ENCODE data around the gene CALCOCO2. TPM values are rescaled to one million over a fixed set of nuclear protein-coding genes. Genes with fewer than 3 reads are reported as not detected.
A peak's percentile ranks its signal among the peaks of the same experiment; 100 is the strongest.

The CALCOCO2 gene
- total RNA-seq, 1 donor from 2014 or later = 63.4 TPM

- no peak for DNase-seq
These were observed 43.0 kb downstream of the CALCOCO2 start for GRCh38 chr17:48873696-48874443.

DNA sequence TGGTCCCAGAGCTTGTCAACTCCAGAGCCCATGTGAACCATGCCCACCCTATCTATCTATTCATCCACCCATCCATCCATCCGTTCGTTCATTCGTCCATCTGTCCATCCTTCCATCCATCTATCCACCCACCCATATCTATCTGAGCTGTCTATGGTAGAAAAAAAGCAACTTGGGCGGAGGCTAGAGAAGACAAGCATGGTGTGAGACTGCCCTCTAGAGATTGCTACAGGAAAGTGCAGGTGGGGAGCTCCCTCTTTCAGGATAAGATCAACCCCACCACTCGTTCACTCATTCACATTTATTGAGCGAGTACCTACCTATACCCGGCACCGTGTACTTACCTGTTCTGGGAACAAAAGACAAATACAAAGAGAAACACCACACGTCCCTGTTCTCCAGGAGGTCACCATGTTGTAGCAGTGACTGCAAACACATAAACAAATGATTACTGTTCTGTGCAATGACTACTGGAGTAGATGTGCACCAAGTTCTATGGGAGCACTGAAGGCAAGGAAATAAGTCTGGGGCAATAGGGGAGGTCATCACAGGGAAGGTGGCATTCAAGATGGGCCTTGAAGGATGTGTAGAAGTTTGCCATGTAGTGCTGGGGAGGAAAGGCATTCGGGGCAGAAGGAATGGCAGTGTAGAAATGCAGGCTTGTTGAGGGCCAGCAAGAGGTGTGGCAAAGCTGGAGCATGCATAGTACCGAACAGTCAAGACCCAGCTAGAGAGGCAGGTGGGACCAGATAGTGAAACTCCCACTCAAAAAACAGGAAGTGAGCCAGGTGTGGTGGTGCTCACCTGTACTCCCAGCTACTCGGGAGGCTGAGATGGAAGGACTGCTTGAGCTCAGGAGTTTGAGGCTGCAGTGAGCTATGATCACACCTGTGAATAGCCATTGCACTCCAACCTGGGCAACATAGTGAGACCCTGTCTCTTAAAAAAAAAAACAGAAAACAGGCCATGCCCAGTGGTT is 48.4 kb downstream of the CALCOCO2 start:
- peak; percentile 83 for DNase-seq

DNA sequence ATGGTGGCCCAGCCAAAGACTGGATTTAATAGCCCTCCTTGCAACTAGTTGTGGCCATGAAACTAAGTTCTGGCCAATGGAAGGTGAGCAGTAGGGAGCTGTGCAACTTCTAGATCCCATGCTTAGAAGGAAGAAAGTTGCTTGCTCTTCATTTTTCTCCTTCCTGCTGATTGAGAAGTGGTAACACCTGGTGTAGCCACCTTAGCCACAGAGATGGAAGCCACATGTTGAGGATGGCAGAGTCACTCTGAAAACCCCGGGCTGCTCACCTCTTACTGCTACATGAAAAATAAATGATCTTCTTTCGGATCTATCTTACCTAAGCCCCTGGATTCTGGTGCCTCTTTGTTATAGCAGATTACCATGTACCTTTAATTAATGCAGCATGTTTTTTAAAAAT is 51.4 kb downstream of the CALCOCO2 start:
- DNase-seq = no peak

DNA sequence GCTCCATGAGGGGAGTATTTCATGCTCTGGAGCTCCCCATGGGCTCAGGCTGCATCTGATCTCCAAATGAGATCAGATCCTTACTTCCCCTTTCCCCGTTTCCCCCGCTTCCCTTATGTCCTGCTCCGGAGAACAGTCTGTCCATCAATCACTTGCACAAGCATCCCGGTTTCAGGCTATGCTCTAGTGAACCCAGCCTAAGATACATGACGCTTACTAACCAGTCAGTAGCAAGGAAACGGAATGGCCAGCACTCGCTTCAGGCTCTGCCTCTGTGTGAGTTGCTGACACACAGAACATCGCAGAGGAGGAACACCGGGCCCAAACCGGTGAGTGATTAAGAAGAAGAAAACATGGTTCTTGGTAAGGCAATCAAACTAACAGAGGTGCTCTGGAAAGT is 52.3 kb downstream of the CALCOCO2 start:
- DNase-seq = no peak

- DNase-seq = no peak
These were observed 59.3 kb downstream of the CALCOCO2 start for GRCh38 chr17:48890086-48890485.

DNA sequence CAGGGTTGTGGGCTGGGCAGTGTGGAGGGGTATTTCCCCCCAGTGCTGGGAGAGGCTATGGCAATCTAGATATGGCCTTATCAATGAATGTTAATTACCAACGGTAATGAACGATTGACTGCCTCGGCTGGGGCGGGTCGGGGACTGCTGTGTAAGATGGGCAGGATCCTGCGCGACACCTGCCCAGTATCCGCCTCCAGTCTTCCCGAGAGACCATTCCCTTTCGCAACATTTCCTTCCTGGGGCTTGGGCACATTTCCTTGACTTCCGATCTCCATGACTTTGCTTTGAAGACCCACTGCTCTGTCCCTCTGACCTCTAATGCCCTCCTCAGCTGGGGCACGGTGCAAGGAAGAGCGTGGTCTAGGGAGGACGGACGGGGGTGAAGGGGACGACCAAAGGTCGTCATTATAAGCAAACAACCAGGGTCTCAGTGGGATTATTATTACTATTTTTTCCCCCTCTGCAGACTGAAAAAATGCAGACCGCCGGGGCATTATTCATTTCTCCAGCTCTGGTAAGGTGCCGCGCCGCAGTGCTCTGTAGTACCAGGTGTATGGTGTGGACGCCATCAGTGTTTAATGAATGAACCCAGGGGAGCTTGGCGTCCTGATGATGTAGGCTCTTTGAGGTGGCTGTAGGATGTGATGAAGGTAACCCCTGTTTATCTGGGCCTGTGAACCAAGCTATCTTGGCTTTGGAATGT is 62.3 kb downstream of the CALCOCO2 start:
- DNase-seq = no peak

DNA sequence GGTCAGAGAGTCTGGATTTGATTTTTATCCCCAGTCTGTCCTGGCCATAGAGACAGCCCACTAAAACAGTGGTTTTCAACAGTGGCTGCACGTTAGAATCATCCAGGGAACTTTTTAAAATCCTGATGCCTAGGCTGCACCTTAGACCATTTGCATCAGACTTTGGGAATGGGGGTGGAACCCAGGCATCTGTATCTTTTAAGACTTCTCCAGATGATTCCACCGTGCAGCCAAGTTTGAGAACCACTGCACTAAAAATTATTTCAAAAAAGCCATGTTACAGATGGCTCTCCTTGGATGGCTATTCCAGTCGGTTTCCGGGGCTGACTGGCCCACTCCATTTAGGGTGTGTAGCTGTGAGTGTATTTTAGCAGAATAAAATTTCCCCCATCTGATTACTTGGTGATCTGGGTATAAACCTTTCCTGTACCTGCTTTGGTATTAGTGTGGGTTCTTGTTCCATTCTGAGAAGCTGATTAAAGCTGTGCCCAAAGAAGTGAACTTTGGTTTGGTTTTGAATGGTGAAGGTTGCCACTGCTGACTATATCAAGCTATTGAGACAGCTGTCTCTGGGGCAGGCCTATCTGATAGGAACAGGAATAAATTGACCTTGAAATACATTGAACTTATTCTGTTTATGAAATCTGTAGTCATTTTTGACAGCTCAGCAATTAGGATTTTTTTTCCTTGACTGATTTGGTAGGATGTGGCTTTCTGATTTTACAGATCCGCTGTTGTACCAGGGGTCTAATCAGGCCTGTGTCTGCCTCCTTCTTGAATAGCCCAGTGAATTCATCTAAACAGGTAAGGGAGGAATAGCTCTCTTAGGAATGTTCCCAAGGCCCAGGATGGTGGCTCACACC is 63.0 kb downstream of the CALCOCO2 start:
- DNase-seq = no peak

DNA sequence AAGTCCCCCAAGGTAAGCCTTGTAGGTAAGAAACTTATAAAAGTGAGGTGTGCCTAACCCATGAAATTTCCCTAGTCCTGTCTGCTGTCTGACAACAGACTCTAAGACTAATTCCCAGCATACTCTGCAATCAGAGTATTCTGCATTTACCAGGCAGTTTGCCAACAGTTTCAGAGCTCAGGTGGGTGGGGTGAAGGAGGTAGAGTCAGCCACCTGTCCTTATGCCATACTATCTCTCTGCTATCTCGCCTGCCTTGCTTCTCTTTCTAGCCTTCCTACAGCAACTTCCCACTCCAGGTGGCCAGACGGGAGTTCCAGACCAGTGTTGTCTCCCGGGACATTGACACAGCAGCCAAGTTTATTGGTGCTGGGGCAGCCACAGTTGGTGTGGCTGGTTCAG is 64.1 kb downstream of the CALCOCO2 start:
- no peak for DNase-seq

- peak; percentile 25 for DNase-seq
These were observed 70.4 kb downstream of the CALCOCO2 start for GRCh38 chr17:48901241-48901640.

DNA sequence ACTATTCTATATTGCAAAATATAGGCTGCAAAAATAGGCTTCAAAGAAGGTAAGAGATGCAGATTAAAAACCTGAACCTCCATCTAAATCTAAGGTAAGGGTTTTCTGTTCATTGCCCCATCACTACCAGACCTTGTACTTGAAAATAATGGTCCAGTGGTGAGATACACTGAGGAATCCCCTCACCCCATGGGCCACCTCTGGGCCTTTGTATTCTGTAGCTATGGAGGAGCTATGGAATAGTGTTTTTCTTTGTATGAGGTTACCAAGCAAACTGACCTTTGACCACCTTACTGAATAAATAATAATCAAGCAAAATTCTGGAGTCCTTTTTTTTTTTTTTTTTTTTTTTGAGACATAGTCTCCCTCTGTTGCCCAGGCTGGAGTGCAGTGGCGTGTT is 72.6 kb downstream of the CALCOCO2 start:
- no peak for DNase-seq

DNA sequence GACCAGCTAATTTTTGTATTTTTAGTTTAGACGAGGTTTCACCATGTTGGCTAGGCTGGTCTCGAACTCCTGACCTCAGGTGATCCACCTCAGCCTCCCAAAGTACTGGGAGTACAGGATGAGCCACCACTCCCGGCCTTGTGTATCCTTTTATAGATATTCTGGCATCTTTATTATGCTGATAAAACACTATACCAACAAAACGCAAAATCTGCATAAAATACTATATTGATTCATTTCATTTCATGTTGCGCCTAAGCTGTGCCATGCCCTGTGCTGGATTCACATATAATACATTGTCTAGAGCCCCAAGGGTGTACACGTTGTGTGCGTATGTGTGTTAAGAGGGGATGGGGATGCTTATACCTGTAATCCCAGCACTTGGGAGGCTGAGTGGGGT is 73.6 kb downstream of the CALCOCO2 start:
- no peak for DNase-seq

GRCh38 chr17:48905987-48906515 is 75.2 kb downstream of the CALCOCO2 start:
- DNase-seq = no peak

GRCh38 chr17:48907713-48908046 is 76.8 kb downstream of the CALCOCO2 start:
- DNase-seq = peak; percentile 71

DNA sequence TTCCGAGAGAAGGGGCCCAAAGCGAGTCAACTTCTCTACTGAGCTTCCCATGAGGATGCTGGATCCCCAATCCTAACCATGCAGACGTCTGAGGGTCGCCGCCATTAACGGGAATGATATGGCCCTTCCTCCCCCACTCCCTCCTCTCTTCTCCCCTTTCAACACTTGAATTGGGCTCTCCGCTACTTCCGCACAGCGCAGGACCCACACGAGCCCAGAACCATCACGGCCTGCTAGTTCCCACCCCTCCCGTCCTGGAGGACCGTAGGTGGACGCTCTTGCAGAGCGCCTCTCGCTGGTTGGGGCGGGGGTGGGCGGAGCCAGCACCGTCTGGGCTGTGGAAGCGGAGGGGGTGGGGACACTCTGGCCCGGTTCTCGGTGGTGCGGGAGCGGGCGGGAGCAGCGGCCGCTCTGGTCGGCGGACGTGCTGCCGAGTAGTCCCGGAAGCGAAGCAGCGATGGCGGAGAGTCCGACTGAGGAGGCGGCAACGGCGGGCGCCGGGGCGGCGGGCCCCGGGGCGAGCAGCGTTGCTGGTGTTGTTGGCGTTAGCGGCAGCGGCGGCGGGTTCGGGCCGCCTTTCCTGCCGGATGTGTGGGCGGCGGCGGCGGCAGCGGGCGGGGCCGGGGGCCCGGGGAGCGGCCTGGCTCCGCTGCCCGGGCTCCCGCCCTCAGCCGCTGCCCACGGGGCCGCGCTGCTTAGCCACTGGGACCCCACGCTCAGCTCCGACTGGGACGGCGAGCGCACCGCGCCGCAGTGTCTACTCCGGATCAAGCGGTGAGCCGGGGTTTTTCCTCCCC is 77.4 kb downstream of the CALCOCO2 start, which contains the start of gene UBE2Z:
Gene UBE2Z (plus strand): TSS at position 361 of the 797 bp plus-strand sequence. CDS start 97 bp downstream, at position 458.
- peak; percentile 98 for DNase-seq

DNA sequence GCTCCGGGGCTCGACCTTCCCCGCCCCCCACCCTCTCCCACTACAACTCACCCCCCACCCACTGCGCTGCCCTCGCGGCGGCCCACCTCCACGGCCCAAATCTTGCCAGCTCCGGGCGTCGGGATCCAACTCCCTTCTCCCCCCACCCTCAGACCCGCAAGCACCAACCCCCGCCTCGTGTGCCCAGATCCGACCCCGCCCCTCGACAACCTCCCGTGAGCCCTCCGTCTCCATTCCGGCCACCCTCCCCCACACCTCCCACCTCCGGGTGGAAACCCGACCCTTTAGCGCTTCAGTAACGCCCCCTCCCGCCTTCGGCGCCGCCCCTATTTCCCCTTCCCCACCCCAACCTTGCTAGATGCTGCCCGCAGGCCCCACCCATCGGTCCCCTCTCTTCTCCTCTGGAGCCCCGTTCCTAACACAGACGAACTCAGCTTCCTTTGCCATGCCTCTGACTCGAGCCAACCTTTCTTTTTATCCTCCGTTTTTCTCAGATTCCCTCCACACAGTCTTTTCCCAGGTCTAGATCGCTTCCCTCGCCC is 78.1 kb downstream of the CALCOCO2 start:
- DNase-seq = peak; percentile 96

- DNase-seq = no peak
These were observed 78.9 kb downstream of the CALCOCO2 start for GRCh38 chr17:48909783-48910182.

DNA sequence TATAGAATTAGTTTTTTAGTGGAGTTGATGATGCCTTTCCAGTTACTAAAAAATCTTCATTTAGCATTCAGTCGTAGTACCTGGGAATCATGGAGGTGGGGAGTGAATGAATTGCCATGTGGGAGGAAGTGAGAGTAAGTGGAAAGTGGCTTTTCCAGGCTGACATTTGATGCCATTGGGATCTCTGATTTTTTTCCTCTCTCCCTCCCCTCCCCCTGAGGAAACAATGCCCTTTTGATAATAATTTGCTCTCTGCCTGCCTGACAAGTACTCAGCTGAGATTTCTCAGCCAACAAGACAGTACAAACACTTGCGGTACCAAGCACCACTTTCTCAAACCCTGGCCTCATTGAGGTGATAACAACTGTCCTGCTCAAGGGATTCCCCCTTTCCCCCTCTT is 79.5 kb downstream of the CALCOCO2 start:
- DNase-seq = no peak

GRCh38 chr17:48912476-48912875 is 81.6 kb downstream of the CALCOCO2 start:
- no peak for DNase-seq
